Effector memory CD8-positive, alpha-beta T cell (primary cell): Measurements from ENCODE around the gene SSTR5.

Source experiments
- ATAC-seq: fragments of 150-1000 bp; cut with Tn5 transposase; replicated peaks from 2 replicates; pipeline ENCODE4 v1.10.0; 2021; ENCODE audit warnings: mild to moderate bottlenecking, moderate library complexity
- DNase-seq, 3 experiments: peaks; one replicate each; pipeline ENCODE4 v3.0.0; 2021
- H3K27ac Mint-ChIP-seq, 2 donors: one replicate each; pipeline ENCODE4 v1.8.0; 2022; ENCODE audit warnings: mild to moderate bottlenecking in 2 of 2, mixed read lengths in 2 of 2, moderate library complexity in 2 of 2
- H3K27me3 Mint-ChIP-seq, 2 donors: one replicate each; pipeline ENCODE4 v1.8.0; 2022; ENCODE audit warnings: mixed read lengths in 2 of 2
- H3K36me3 Mint-ChIP-seq: one replicate; pipeline ENCODE4 v1.8.0; 2022; ENCODE audit warnings: mild to moderate bottlenecking, moderate library complexity, mixed read lengths; ENCODE audit not compliant: insufficient read depth
- H3K4me1 Mint-ChIP-seq, 2 donors: one replicate each; pipeline ENCODE4 v1.8.0; 2022; ENCODE audit warnings: low read depth in 2 of 2, mixed read lengths in 2 of 2
- H3K4me3 Mint-ChIP-seq, 2 donors: one replicate each; pipeline ENCODE4 v1.8.0; 2022; ENCODE audit warnings: mild to moderate bottlenecking in 2 of 2, mixed read lengths in 2 of 2, moderate library complexity in 2 of 2
- H3K9me3 Mint-ChIP-seq, 2 donors: one replicate each; pipeline ENCODE4 v1.8.0; 2022; ENCODE audit warnings: mixed read lengths in 2 of 2

The SSTR5 gene

GRCh38 chr16:1127971-1128715 lies 55.6 kb downstream of the SSTR5 start:
- peaks cover 0 to 11% of the 10 kb centered on the region in 2 donors for H3K27me3 Mint-ChIP-seq
- no peak overlapping the region for H3K27ac Mint-ChIP-seq
- H3K9me3 Mint-ChIP-seq, result no peaks in the 10 kb centered on the region
- no peak overlapping the region for H3K4me3 Mint-ChIP-seq
- H3K4me1 Mint-ChIP-seq, result no peaks in the 10 kb centered on the region
- DNase-seq (no peak), ATAC-seq (no peak)
- H3K36me3 Mint-ChIP-seq, result no peaks in the 10 kb centered on the region

GRCh38 chr16:1129106-1129960 lies 56.8 kb downstream of the SSTR5 start:
- H3K27me3 Mint-ChIP-seq, result peaks cover 0 to 22% of the 10 kb centered on the region in 2 donors
- H3K4me3 Mint-ChIP-seq, result no peak overlapping the region
- H3K9me3 Mint-ChIP-seq, result no peaks in the 10 kb centered on the region
- no peaks in the 10 kb centered on the region for H3K4me1 Mint-ChIP-seq
- H3K36me3 Mint-ChIP-seq, result no peaks in the 10 kb centered on the region
- no peak for DNase-seq
- no peak overlapping the region for H3K27ac Mint-ChIP-seq
- no peak for ATAC-seq

- ATAC-seq (no peak), DNase-seq (no peak)
- H3K9me3 Mint-ChIP-seq, result no peaks in the 10 kb centered on the region
- H3K27me3 Mint-ChIP-seq, result peaks cover 0 to 22% of the 10 kb centered on the region in 2 donors
- H3K36me3 Mint-ChIP-seq, result no peaks in the 10 kb centered on the region
- H3K4me1 Mint-ChIP-seq, result no peaks in the 10 kb centered on the region
- no peak overlapping the region for H3K27ac Mint-ChIP-seq
- H3K4me3 Mint-ChIP-seq, result no peak overlapping the region
Observed at GRCh38 chr16:1130382-1130781, 57.8 kb downstream of the SSTR5 start.
